Mesodermal cell (in vitro differentiated cells): ENCODE measurements around the gene CLPTM1L.
"Not testable (repeated sequence)": the region's sequence is repeated elsewhere in the genome, so short reads cannot be mapped to it uniquely, and the experiment has no call there.

ENCODE experiments used
- H3K27ac ChIP-seq: 2 replicates; pipeline ENCODE4 v1.7.0; 2013; ENCODE audit warnings: mild to moderate bottlenecking, low read depth, low read length, moderate library complexity; ENCODE audit not compliant: severe bottlenecking
- H3K36me3 ChIP-seq: 2 replicates; pipeline ENCODE4 v1.7.1; 2013; ENCODE audit warnings: mild to moderate bottlenecking, low read length, moderate library complexity; ENCODE audit not compliant: control insufficient read depth, insufficient read depth
- H3K4me1 ChIP-seq: one replicate; pipeline ENCODE4 v1.7.1; 2013; ENCODE audit warnings: mild to moderate bottlenecking, low read length; ENCODE audit not compliant: insufficient read depth, control insufficient read depth, poor library complexity, severe bottlenecking
- H3K4me3 ChIP-seq: 2 replicates; pipeline ENCODE4 v1.7.0; 2013; ENCODE audit warnings: low read length, control low read depth, mild to moderate bottlenecking; ENCODE audit not compliant: insufficient read depth, poor library complexity, severe bottlenecking; ENCODE audit errors: extremely low read depth
- H3K9me3 ChIP-seq: 2 replicates; pipeline ENCODE4 v1.7.1; 2013; ENCODE audit warnings: mild to moderate bottlenecking, low read length, moderate library complexity; ENCODE audit not compliant: control insufficient read depth
- WGBS, 2 experiments: methylation state at CpG; one replicate each; pipeline ENCODE4 v1.1.5; 2013; ENCODE audit warnings: missing lambda C conversion rate in 2 of 2; ENCODE audit not compliant: insufficient coverage in 2 of 2; 5-methylcytosine and 5-hydroxymethylcytosine counted together

Gene CLPTM1L

DNA sequence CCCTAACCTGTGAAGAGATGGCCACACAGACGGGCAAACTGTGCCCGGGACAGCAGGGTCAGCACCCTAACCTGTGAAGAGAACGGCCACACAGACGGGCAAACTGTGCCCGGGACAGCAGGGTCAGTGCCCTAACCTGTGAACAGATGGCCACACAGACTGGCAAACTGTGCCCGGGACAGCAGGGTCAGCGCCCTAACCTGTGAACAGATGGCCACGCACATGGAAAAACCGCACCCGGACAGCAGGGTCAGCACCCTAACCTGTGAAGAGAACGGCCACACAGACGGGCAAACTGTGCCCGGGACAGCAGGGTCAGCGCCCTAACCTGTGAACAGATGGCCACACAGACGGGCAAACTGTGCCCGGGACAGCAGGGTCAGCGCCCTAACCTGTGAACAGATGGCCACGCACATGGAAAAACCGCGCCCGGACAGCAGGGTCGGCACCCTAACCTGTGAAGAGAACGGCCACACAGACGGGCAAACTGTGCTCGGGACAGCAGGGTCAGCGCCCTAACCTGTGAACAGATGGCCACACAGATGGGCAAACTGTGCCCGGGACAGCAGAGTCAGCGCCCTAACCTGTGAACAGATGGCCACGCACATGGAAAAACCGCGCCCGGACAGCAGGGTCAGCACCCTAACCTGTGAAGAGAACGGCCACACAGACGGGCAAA, 5.6 kb downstream of the CLPTM1L start:
- H3K4me3 ChIP-seq, H3K9me3 ChIP-seq, H3K27ac ChIP-seq, H3K4me1 ChIP-seq: not testable (repeated sequence)
- 89 to 91% methylated on average over 10 to 14 of the region's 34 CpGs for WGBS, 2 experiments
- peaks cover 87% of the 10 kb centered on the region for H3K36me3 ChIP-seq

DNA sequence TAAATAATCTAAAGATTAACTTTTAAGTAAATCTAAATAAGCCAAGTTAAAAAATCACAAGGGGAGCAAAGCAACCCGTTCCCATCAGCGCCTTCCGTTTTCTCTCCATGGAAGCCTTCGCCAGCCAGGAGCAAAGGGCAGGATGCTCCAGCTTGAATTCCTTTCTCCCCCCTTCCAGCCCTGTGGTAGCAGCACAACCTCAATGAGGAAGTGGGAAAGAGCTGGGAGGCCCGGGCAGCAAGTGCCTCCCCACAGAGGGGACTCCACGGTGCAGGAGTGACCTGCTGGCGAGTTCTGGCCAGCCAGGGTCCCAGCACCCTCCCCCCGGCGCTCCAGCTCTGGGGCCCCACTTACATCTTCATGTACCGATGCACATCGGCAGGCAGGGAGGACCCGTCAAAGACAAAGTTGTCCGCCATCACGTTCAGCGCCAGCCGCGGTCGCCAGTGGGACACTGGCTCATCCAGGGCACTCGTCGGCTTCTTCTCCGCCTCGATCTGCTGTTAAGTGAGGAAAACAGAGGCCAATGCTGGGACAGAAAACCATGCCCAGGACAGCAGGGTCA, 6.3 kb downstream of the CLPTM1L start:
- Histone ChIP-seq H3K27ac (no peak overlapping the region), H3K9me3 (no peaks in the 10 kb centered on the region), H3K36me3 (peaks cover 94% of the 10 kb centered on the region), H3K4me3 (no peak overlapping the region), H3K4me1 (peaks cover 4% of the 10 kb centered on the region)
- WGBS, 2 experiments: 96 to 97% methylated on average over 19 to 21 of the region's 22 CpGs

DNA sequence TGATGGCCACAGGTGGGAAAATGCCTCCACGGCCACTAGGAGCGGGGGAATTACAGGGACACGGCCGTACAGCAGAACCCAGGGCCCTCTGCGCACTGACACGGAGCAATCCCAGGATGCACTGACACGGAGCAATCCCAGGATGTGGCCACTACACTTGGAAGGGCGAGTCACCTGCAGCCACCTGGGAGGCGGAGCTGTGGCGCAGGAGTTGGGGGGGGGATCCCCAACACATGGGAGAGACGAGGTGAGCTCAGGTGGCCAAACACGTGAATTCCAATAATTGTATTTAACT, 6.8 kb downstream of the CLPTM1L start:
- peaks cover 94% of the 10 kb centered on the region for H3K36me3 ChIP-seq
- 92 to 96% methylated on average over 8 to 10 of the region's 12 CpGs for WGBS, 2 experiments

DNA sequence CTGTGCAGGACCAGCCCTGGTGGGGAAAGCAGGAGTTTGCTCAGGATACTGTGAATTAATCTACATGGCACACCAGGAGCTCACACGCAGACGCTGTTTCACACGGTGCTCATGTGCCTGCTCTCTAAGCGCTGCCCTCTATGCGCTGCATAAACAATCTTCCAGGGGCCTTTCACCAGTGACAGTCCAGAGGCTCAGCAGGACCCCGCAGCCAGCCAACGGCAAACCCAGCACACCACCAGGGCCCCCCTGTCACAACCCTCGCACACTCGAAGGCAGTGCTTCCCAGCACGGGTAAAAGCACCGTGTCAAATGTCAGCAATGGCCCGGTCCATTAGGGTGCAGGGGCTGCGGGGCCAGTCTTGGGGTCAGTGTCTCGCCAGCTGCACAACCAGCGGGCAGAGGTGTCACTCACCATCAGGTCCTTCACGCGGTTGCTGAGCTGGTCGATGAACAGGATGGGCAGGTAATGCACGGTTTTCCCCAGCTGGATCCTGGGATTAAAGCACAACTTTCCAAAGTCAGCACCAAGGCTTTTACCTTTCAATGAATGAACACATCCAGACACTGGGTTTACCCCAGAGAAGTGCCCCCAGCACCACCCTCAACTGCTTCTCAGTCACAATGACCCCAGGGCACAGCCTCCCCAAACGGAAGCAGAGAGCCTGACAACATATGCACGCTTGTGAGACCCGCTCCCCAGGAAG, 7.3 kb downstream of the CLPTM1L start:
- 96 to 97% methylated on average over 22 of the region's 22 CpGs for WGBS, 2 experiments
- no peak overlapping the region for H3K27ac ChIP-seq
- H3K4me1 ChIP-seq: no peaks in the 10 kb centered on the region
- H3K4me3 ChIP-seq: no peak overlapping the region
- peaks cover 93% of the 10 kb centered on the region for H3K36me3 ChIP-seq
- H3K9me3 ChIP-seq: no peaks in the 10 kb centered on the region

More for the DNA sequence above, 6.8 kb downstream of the CLPTM1L start:
- Histone ChIP-seq H3K4me3 (no peak overlapping the region), H3K9me3 (no peaks in the 10 kb centered on the region), H3K27ac (no peak overlapping the region), H3K4me1 (no peaks in the 10 kb centered on the region)

DNA sequence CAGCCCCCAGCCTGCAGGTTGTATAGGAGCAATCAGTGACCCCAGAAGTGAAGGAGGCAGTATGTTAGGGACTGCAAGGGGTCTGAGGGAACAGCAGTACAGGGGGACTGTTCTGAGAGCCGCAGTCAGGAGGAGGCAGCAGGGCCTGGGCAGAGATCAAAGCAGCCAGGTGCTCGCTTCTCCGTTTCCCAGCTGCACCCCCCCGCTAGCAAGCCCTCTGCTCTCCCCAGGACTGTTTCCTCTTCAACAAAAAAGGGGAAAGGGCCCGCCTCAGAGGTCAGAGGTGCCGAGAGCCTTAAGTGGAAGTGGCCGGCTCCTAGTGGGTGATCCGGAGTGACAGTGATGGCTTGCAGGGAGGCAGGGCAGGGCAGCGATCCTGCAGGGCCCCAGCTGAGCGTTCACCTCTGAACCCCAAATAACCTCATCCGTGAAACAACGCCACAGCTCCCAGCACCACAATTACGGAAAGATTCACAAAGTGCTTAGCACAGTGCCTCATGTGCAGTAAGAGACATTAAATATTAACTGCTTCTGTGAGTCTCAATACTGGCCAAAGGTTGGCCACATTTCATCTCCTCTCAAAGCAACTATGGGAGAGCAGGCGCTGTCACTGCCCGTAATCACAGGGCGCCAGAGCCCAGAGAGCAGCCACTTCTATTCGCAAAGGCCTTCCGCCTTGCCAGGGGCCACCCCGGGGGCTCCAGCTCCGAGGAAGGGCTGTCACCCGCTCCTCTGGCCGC, 8.0 kb downstream of the CLPTM1L start:
- no peak overlapping the region for H3K27ac ChIP-seq
- WGBS, 2 experiments: 97% methylated on average over 14 to 18 of the region's 22 CpGs
- no peaks in the 10 kb centered on the region for H3K4me1 ChIP-seq
- no peak overlapping the region for H3K4me3 ChIP-seq
- no peaks in the 10 kb centered on the region for H3K9me3 ChIP-seq
- H3K36me3 ChIP-seq: peaks cover 93% of the 10 kb centered on the region

DNA sequence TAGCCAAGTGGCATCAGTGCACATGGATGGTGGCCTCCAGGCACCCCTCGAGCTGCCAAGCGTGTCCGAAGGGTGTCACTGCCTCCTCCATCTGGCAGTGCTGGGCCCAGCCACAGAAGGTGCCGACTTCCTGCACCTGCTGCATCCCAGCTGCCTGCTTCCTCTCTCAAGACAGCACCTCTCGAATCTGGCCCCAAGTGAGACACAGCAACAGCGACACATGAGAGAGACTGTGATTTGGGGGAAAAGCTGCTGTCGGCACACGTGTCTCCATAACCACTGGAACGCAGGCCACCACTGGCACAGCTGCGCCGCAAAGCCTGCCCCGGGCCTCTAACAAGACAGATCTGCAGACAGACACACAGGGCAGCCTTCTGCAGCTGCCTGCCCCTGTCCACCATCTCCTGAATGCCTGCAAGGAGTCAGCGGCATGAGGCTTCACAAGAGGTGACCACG, 8.8 kb downstream of the CLPTM1L start:
- no peaks in the 10 kb centered on the region for H3K4me1 ChIP-seq
- no peak overlapping the region for H3K4me3 ChIP-seq
- H3K36me3 ChIP-seq: peaks cover 93% of the 10 kb centered on the region
- WGBS, 2 experiments: 96 to 99% methylated on average over 14 of the region's 14 CpGs
- no peak overlapping the region for H3K27ac ChIP-seq
- H3K9me3 ChIP-seq: peaks cover 6% of the 10 kb centered on the region

DNA sequence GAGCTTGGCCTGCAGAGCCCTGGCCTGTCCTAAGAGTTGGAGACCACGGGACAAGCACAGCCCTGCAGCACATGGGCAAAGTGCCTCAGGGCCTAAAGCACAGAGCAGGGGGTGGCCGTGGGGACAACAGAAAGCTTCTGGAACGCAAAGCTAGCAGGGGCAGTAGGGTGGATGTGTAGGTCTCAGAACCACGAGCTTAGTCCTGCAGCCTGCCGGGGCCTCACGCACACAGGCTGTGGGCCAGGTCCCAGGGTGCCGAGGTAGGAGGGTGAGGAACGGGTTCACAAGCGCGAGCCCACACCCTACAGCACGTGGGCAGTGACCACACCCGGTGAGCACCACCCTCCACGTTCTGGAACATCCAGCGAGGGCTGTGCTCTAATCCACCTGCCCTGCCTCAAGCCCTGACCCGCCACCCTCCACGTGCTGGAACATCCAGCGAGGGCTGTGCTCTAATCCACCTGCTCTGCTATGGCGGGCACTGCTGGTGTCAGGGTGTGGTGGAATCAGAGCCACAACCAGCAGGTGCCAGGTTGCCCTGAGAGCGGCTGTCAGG, 9.3 kb downstream of the CLPTM1L start:
- WGBS, 2 experiments: 93 to 94% methylated on average over 16 to 19 of the region's 19 CpGs
- Histone ChIP-seq H3K36me3 (peaks cover 93% of the 10 kb centered on the region), H3K9me3 (peaks cover 12% of the 10 kb centered on the region), H3K4me1 (no peaks in the 10 kb centered on the region), H3K4me3 (no peak overlapping the region), H3K27ac (no peak overlapping the region)

DNA sequence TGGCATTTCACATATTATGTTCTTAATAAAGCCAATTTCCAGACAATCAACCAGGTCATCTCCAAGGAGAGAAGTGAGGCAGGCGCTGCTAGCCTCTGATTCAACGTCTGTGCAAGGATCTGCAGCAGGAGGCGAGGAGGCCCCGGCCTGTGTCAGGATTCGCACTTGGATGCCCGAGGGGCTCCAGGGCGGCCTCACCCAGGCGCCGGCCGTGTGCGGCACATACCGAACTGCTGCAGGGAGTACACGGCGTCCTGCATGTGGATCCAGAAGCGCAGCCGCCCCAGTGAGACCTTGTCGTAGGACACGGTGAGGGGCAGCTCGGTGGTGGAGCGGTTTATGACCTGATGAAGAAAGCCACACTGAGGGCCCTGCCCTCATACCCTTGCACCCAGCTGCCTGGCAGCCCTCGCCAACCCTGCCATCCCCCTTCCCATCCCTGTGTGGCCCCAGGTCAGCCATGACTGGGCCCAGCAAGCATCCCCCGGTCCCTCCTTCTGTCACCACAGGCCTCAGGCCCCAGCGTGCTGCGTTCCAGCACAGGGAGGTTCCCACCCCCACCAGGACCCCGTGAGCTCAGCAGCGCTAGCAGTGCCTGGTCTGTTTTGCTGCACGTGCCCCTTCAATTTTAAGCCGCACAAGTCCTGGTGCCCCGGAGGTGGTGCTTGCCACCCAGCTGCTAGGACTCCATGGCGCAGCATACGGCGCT, 9.9 kb downstream of the CLPTM1L start:
- no peak overlapping the region for H3K4me3 ChIP-seq

DNA sequence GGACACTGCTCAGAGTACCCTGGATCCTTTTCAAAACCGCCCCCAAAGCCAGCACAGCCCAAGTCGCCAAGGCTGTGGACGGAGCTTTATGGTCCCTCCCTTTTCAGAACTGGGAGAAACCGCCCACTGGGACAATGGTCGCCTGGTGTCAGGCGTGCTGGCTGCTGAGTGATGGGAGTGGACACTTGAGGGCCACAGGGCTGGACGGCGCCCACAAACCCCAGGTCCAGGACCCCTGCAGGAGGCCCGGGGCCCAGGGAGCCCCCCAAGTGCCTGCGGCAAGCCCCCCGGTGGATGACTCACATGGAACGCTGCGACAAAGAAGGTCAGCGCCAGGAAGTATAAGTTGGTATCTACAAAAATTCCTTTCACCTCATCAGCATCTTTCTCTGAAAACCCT, 10.9 kb downstream of the CLPTM1L start:
- Histone ChIP-seq H3K9me3 (peaks cover 23% of the 10 kb centered on the region), H3K36me3 (peaks cover 98% of the 10 kb centered on the region), H3K4me1 (peaks cover 4% of the 10 kb centered on the region), H3K27ac (no peak overlapping the region), H3K4me3 (no peak overlapping the region)
- 90 to 96% methylated on average over 4 to 9 of the region's 14 CpGs for WGBS, 2 experiments

More for the DNA sequence above, 9.9 kb downstream of the CLPTM1L start:
- Histone ChIP-seq H3K36me3 (peaks cover 93% of the 10 kb centered on the region), H3K9me3 (peaks cover 16% of the 10 kb centered on the region), H3K4me1 (no peaks in the 10 kb centered on the region), H3K27ac (no peak overlapping the region)
- WGBS, 2 experiments: 97% methylated on average over 29 to 31 of the region's 32 CpGs

DNA sequence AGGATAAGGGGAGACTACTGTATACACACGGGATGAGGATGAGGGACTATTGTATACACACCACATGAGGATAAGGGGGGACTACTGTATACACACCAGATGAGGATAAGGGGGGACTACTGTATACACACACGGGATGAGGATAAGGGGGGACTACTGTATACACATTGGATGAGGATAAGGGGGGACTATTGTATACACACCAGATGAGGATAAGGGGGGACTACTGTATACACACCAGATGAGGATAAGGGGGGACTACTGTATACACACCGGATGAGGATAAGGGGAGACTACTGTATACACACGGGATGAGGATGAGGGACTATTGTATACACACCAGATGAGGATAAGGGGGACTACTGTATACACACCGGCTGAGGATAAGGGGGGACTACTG, 11.6 kb downstream of the CLPTM1L start:
- WGBS, 2 experiments: 93 to 100% methylated on average over 2 to 4 of the region's 5 CpGs

More for the DNA sequence above, 11.6 kb downstream of the CLPTM1L start:
- H3K27ac ChIP-seq, H3K4me3 ChIP-seq, H3K4me1 ChIP-seq: not testable (repeated sequence)
- peaks cover 94% of the 10 kb centered on the region for H3K36me3 ChIP-seq
- H3K9me3 ChIP-seq: peaks cover 26% of the 10 kb centered on the region
